DMS153 (cell line): ENCODE data around the gene GPRASP3.
A peak's percentile ranks its signal among the peaks of the same experiment; 100 is the strongest.
"Not testable (repeated sequence)": the region's sequence is repeated elsewhere in the genome, so short reads cannot be mapped to it uniquely, and the experiment has no call there.

ENCODE experiments used
- DNase-seq: peaks from one replicate; lab custom pipeline; 2025; lab: John Stamatoyannopoulos, UW

Gene GPRASP3

GRCh38 chrX:102720237-102721168 is at the start of gene GPRASP3:
Gene GPRASP3, plus strand, starts transcription at chrX:102720743. Its CDS starts 28,253 bp downstream, at chrX:102748996.
- peak; percentile 45 for DNase-seq

GRCh38 chrX:102672856-102673255 is 47.7 kb upstream of the GPRASP3 start:
- DNase-seq = no peak

GRCh38 chrX:102677479-102677878 is 43.1 kb upstream of the GPRASP3 start:
- DNase-seq = not testable (repeated sequence)

- DNase-seq = no peak
Observed at GRCh38 chrX:102684772-102685520, 35.6 kb upstream of the GPRASP3 start.

- DNase-seq = no peak
Observed at GRCh38 chrX:102694749-102695148, 25.8 kb upstream of the GPRASP3 start.

GRCh38 chrX:102696306-102696705 is 24.2 kb upstream of the GPRASP3 start:
- DNase-seq = no peak

GRCh38 chrX:102697494-102697893 is 23.0 kb upstream of the GPRASP3 start:
- no peak for DNase-seq

GRCh38 chrX:102708900-102709299 is 11.6 kb upstream of the GPRASP3 start:
- no peak for DNase-seq

GRCh38 chrX:102711872-102712215 is 8.7 kb upstream of the GPRASP3 start:
- no peak for DNase-seq

- DNase-seq = no peak
Observed at GRCh38 chrX:102712216-102712966, 8.2 kb upstream of the GPRASP3 start, which contains the start of gene GPRASP2. Gene GPRASP2, plus strand, starts transcription at chrX:102712448. Its CDS starts 2,422 bp downstream, at chrX:102714870.

- peak; percentile 10 for DNase-seq
Observed at GRCh38 chrX:102712981-102713625, 7.4 kb upstream of the GPRASP3 start.

- no peak for DNase-seq
Observed at GRCh38 chrX:102714994-102715393, 5.5 kb upstream of the GPRASP3 start.

GRCh38 chrX:102715967-102716366 is 4.6 kb upstream of the GPRASP3 start:
- no peak for DNase-seq

GRCh38 chrX:102721169-102721506 is 595 bp downstream of the GPRASP3 start:
- DNase-seq = not testable (repeated sequence)

GRCh38 chrX:102723456-102723855 is 2.9 kb downstream of the GPRASP3 start:
- DNase-seq = no peak

- DNase-seq = no peak
Observed at GRCh38 chrX:102727761-102728160, 7.2 kb downstream of the GPRASP3 start.

GRCh38 chrX:102728646-102729045 is 8.1 kb downstream of the GPRASP3 start:
- no peak for DNase-seq

GRCh38 chrX:102739657-102740056 is 19.1 kb downstream of the GPRASP3 start:
- no peak for DNase-seq

GRCh38 chrX:102744307-102744706 is 23.8 kb downstream of the GPRASP3 start:
- no peak for DNase-seq

- no peak for DNase-seq
Observed at GRCh38 chrX:102745513-102745856, 24.9 kb downstream of the GPRASP3 start.

- DNase-seq = no peak
Observed at GRCh38 chrX:102745857-102746584, 25.5 kb downstream of the GPRASP3 start.
